Hematopoietic multipotent progenitor cell treated with erythropoietin and hydrocortisone succinate and interleukin-3 and kit ligand, for 6 days (in vitro differentiated cells): ENCODE results near the gene PPP1R9A.

ENCODE experiments used
- DNase-seq: peaks from one replicate; pipeline ENCODE4 v3.0.0-alpha.2; 2015

PPP1R9A gene

GRCh38 chr7:95209788-95210187 lies 302.4 kb downstream of the PPP1R9A start:
- no peak for DNase-seq

GRCh38 chr7:95213148-95213547 lies 305.8 kb downstream of the PPP1R9A start:
- no peak for DNase-seq

- DNase-seq, result no peak
Observed at GRCh38 chr7:95213809-95214492, 306.6 kb downstream of the PPP1R9A start.

- no peak for DNase-seq
Observed at GRCh38 chr7:95219721-95220120, 312.3 kb downstream of the PPP1R9A start.

- DNase-seq, result no peak
Observed at GRCh38 chr7:95220328-95220727, 312.9 kb downstream of the PPP1R9A start.

GRCh38 chr7:95225301-95225700 lies 317.9 kb downstream of the PPP1R9A start:
- no peak for DNase-seq

GRCh38 chr7:95229301-95229700 lies 321.9 kb downstream of the PPP1R9A start:
- DNase-seq, result no peak

- DNase-seq, result no peak
Observed at GRCh38 chr7:95238252-95238943, 331.0 kb downstream of the PPP1R9A start.

GRCh38 chr7:95240921-95241320 lies 333.5 kb downstream of the PPP1R9A start:
- DNase-seq, result no peak

GRCh38 chr7:95242266-95242665 lies 334.9 kb downstream of the PPP1R9A start:
- no peak for DNase-seq

- no peak for DNase-seq
Observed at GRCh38 chr7:95244616-95245015, 337.2 kb downstream of the PPP1R9A start.

- DNase-seq, result no peak
Observed at GRCh38 chr7:95245828-95246500, 338.6 kb downstream of the PPP1R9A start.

- peak; percentile 73 for DNase-seq
Observed at GRCh38 chr7:95246831-95247370, 339.5 kb downstream of the PPP1R9A start.

GRCh38 chr7:95250571-95250970 lies 343.2 kb downstream of the PPP1R9A start:
- DNase-seq, result no peak

- no peak for DNase-seq
Observed at GRCh38 chr7:95251966-95252365, 344.6 kb downstream of the PPP1R9A start.

GRCh38 chr7:95253986-95254385 lies 346.6 kb downstream of the PPP1R9A start:
- DNase-seq, result no peak

- DNase-seq, result no peak
Observed at GRCh38 chr7:95255691-95256090, 348.3 kb downstream of the PPP1R9A start.

GRCh38 chr7:95261895-95262415 lies 354.6 kb downstream of the PPP1R9A start:
- no peak for DNase-seq

GRCh38 chr7:95262875-95263274 lies 355.5 kb downstream of the PPP1R9A start:
- DNase-seq, result no peak

- no peak for DNase-seq
Observed at GRCh38 chr7:95263785-95264362, 356.5 kb downstream of the PPP1R9A start.

GRCh38 chr7:95264363-95264891 lies 357.0 kb downstream of the PPP1R9A start:
- no peak for DNase-seq

- DNase-seq, result no peak
Observed at GRCh38 chr7:95265634-95266033, 358.2 kb downstream of the PPP1R9A start.

- no peak for DNase-seq
Observed at GRCh38 chr7:95267754-95268153, 360.4 kb downstream of the PPP1R9A start.
